Body of pancreas (tissue), 4 donors: ENCODE results near the gene SLC35F3.

ENCODE experiments used
- CTCF ChIP-seq, 7 experiments: fragments of 450-650 bp in 4 of 7; fragments of 200-600 bp in 3 of 7; sonication (generic) in 3 of 7; IDR thresholded peaks; one replicate each; pipeline ENCODE4 v1.5.1; 2016 to 2019; ENCODE audit warnings: antibody characterized with exemption in 7 of 7
- POLR2A ChIP-seq, 3 donors: fragments of 450-650 bp; IDR thresholded peaks; one replicate each; pipeline ENCODE4 v1.6.1; 2016; ENCODE audit warnings: antibody characterized with exemption in 3 of 3, mild to moderate bottlenecking in 2 of 3

- no peak for TF ChIP-seq POLR2A (IDR thresholded peaks at IDR 0.05)
- TF ChIP-seq CTCF (IDR thresholded peaks at IDR 0.05) = no peak
These were observed 431.9 kb downstream of the SLC35F3 start for GRCh38 chr1:234336359-234336758.
